GM21526 (cell line): ENCODE measurements around the gene AGL.
"Not testable (repeated sequence)": the region's sequence is repeated elsewhere in the genome, so short reads cannot be mapped to it uniquely, and the experiment has no call there.

ENCODE experiments used
- ATAC-seq: cut with Tn5 transposase; IDR thresholded peaks from one replicate; pipeline ENCODE4 v1.9.1; 2021; ENCODE audit warnings: moderate library complexity; ENCODE audit not compliant: unreplicated experiment, low FRiP score

The AGL gene

GRCh38 chr1:99935534-99935933, 85.4 kb downstream of the AGL start:
- ATAC-seq, result no peak

GRCh38 chr1:99936071-99936470, 85.9 kb downstream of the AGL start:
- ATAC-seq, result no peak

GRCh38 chr1:99942723-99943122, 92.6 kb downstream of the AGL start:
- no peak for ATAC-seq

GRCh38 chr1:99943223-99943794, 93.1 kb downstream of the AGL start:
- no peak for ATAC-seq

- no peak for ATAC-seq
Measured at GRCh38 chr1:99944192-99944591, 94.0 kb downstream of the AGL start.

GRCh38 chr1:99945174-99945573, 95.0 kb downstream of the AGL start:
- no peak for ATAC-seq

GRCh38 chr1:99950486-99950885, 100.3 kb downstream of the AGL start:
- no peak for ATAC-seq

- ATAC-seq, result no peak
Measured at GRCh38 chr1:99952522-99952921, 102.4 kb downstream of the AGL start.

- ATAC-seq, result no peak
Measured at GRCh38 chr1:99955375-99955774, 105.2 kb downstream of the AGL start.

- no peak for ATAC-seq
Measured at GRCh38 chr1:99956755-99957154, 106.6 kb downstream of the AGL start.

- ATAC-seq, result no peak
Measured at GRCh38 chr1:99957818-99958217, 107.7 kb downstream of the AGL start.

- not testable (repeated sequence) for ATAC-seq
Measured at GRCh38 chr1:99959189-99959705, 109.1 kb downstream of the AGL start.

GRCh38 chr1:99960260-99960659, 110.1 kb downstream of the AGL start:
- ATAC-seq, result not testable (repeated sequence)

- ATAC-seq, result no peak
Measured at GRCh38 chr1:99963041-99963795, 113.1 kb downstream of the AGL start.

- no peak for ATAC-seq
Measured at GRCh38 chr1:99964806-99965205, 114.6 kb downstream of the AGL start.

GRCh38 chr1:99965646-99966375, 115.7 kb downstream of the AGL start:
- ATAC-seq, result no peak

GRCh38 chr1:99968214-99968613, 118.1 kb downstream of the AGL start:
- no peak for ATAC-seq

- ATAC-seq, result peak; percentile 6
Measured at GRCh38 chr1:99969260-99969728, 119.1 kb downstream of the AGL start.

- peak; percentile 86 for ATAC-seq
Measured at GRCh38 chr1:99969729-99970621, 119.8 kb downstream of the AGL start, which contains the start of gene SLC35A3. Gene SLC35A3, plus strand, starts transcription at chr1:99969996. Its CDS starts 23,559 bp downstream, at chr1:99993555.

GRCh38 chr1:99970713-99971255, 120.6 kb downstream of the AGL start:
- ATAC-seq, result no peak
